Measurements from ENCODE around the gene TMEM239. TPM values are rescaled to one million over a fixed set of nuclear protein-coding genes. Genes with fewer than 3 reads are reported as not detected.

TMEM239 gene
- total and polyA plus RNA-seq, 2 of the 8 experiments (the other 6 are each of a cell fraction or from before 2014, with no cell fraction given): not detected

DNA sequence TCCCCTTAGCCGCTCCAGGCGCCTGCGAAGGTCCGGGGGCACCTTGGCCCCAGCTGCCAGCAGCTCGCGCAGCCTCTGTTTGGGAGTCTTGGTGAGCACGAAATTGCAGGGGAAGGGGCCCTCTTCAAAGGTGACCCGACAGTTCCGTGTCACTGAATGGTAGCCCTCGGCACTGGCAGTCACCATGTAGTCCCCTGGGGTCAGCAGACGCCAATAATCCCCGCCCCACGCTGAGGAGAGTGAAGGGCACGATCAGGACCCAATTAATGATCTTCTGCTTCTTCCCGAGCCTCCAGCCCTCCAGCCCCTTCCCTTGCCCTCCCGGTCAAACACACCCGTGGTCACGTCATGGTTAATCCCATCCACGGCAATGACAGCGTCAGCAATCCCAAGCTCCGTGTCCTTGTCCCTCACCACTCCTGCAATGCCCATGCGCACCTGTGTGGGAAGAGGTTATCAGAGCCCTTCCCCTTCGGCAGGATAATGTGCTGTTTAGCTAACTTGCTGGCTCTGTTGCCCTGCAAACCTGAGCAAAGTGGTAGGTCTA lies 21.9 kb upstream of the TMEM239 start (continued):
- no peak for TF ChIP-seq CTCF (IDR thresholded peaks at IDR 0.05; ENCODE audit: control extremely low read depth in 1 of 3, insufficient read depth in 1 of 3, low read depth in 1 of 3, low read length in 3 of 3)
- TF ChIP-seq CREB1 (IDR thresholded peaks at IDR 0.05): no peak
- TF ChIP-seq TCF12 (IDR thresholded peaks at IDR 0.05; ENCODE audit: low read depth, low read length): no peak
- no peak for TF ChIP-seq NRF1 (IDR thresholded peaks at IDR 0.05; ENCODE audit: low read depth, low read length)

Data from H1 (cell line).